Activated B cell treated with CpG ODN at 0.5 μM for 24 hours (primary cell): ENCODE results near the gene RAD51AP2. TPM values are rescaled to one million over a fixed set of nuclear protein-coding genes. Genes with fewer than 3 reads are reported as not detected.
"Not testable (repeated sequence)": the region's sequence is repeated elsewhere in the genome, so short reads cannot be mapped to it uniquely, and the experiment has no call there.

Experiments used
- ATAC-seq: fragments of 200-7000 bp; cut with Tn5 transposase; one replicate; pipeline ENCODE4 v1.10.0; 2021; ENCODE audit warnings: low read depth, mild to moderate bottlenecking, moderate library complexity
- CTCF ChIA-PET: fragments of 350-600 bp; sonication (Branson Sonifier 250); formaldehyde crosslinking; loops from one replicate; lab custom pipeline; 2021; ENCODE audit warnings: antibody characterized with exemption; lab: Charles Lee
- POLR2A ChIA-PET: fragments of 350-600 bp; sonication (Branson Sonifier 250); formaldehyde crosslinking; loops from one replicate; lab custom pipeline; 2021; ENCODE audit warnings: antibody characterized with exemption; lab: Charles Lee
- DNase-seq: peaks from one replicate; pipeline ENCODE4 v3.0.0; 2022
- H3K27ac Mint-ChIP-seq: one replicate; pipeline ENCODE4 v1.8.0; 2020; ENCODE audit warnings: mixed read lengths
- H3K27me3 Mint-ChIP-seq: one replicate; pipeline ENCODE4 v1.8.0; 2021; ENCODE audit warnings: mixed read lengths
- H3K36me3 Mint-ChIP-seq: one replicate; pipeline ENCODE4 v1.8.0; 2021; ENCODE audit warnings: low read depth, mixed read lengths
- H3K4me1 Mint-ChIP-seq: one replicate; pipeline ENCODE4 v1.8.0; 2021; ENCODE audit warnings: mixed read lengths
- H3K4me3 Mint-ChIP-seq: one replicate; pipeline ENCODE4 v1.8.0; 2020; ENCODE audit warnings: mild to moderate bottlenecking, mixed read lengths
- H3K9me3 Mint-ChIP-seq: one replicate; pipeline ENCODE4 v1.8.0; 2020; ENCODE audit warnings: mixed read lengths
- CTCF ChIP-seq: fragments of 200-600 bp; IDR thresholded peaks from one replicate; pipeline ENCODE4 v1.8.0; 2022; ENCODE audit warnings: antibody characterized with exemption, mild to moderate bottlenecking
- intact Hi-C: fragments of 100-400 bp; cut with micrococcal nuclease; formaldehyde crosslinking; loops from one replicate; pipeline ENCODE4 v1.15.1; 2024
- total RNA-seq: library from RNA; stranded (reverse); gene quantifications from 2 replicates; pipeline ENCODE4 v1.2.3, GENCODE V29; 2022

The RAD51AP2 gene
- total RNA-seq, 1 donor from 2014 or later = not detected

- no peak for DNase-seq
- H3K27ac Mint-ChIP-seq = no peak overlapping the region
- no peak for ATAC-seq
- CTCF ChIA-PET = no interaction called here
- no peak for TF ChIP-seq CTCF
- H3K4me1 Mint-ChIP-seq = peaks cover 26% of the 10 kb centered on the region
- no peaks in the 10 kb centered on the region for H3K9me3 Mint-ChIP-seq
- no peak overlapping the region for H3K4me3 Mint-ChIP-seq
- no peaks in the 10 kb centered on the region for H3K36me3 Mint-ChIP-seq
- intact Hi-C loops = loop anchor here (5.0 kb wide), 2 partner anchors 132 to 237 kb away; partner anchors contain the start of genes GEN1 and SMC6
- POLR2A ChIA-PET = no interaction called here
- peaks cover 21% of the 10 kb centered on the region for H3K27me3 Mint-ChIP-seq
Observed at GRCh38 chr2:17515652-17516051, 2.6 kb downstream of the RAD51AP2 start.

- H3K36me3 Mint-ChIP-seq = no peaks in the 10 kb centered on the region
- intact Hi-C loops = no loop called here
- no peak for DNase-seq
- peaks cover 16% of the 10 kb centered on the region for H3K27me3 Mint-ChIP-seq
- no peaks in the 10 kb centered on the region for H3K4me1 Mint-ChIP-seq
- H3K27ac Mint-ChIP-seq = no peak overlapping the region
- no peak for TF ChIP-seq CTCF
- ATAC-seq = no peak
- H3K9me3 Mint-ChIP-seq = no peaks in the 10 kb centered on the region
- no peak overlapping the region for H3K4me3 Mint-ChIP-seq
- ChIA-PET CTCF (no interaction called here), POLR2A (no interaction called here)
Observed at GRCh38 chr2:17506736-17507616, 11.3 kb downstream of the RAD51AP2 start.

GRCh38 chr2:17497718-17498117 is 20.5 kb downstream of the RAD51AP2 start:
- H3K27ac Mint-ChIP-seq = no peak overlapping the region
- intact Hi-C loops = no loop called here
- no peaks in the 10 kb centered on the region for H3K9me3 Mint-ChIP-seq
- H3K27me3 Mint-ChIP-seq = peaks cover 15% of the 10 kb centered on the region
- ATAC-seq (no peak), DNase-seq (no peak)
- ChIA-PET CTCF (no interaction called here), POLR2A (no interaction called here)
- H3K4me3 Mint-ChIP-seq = no peak overlapping the region
- no peaks in the 10 kb centered on the region for H3K36me3 Mint-ChIP-seq
- no peaks in the 10 kb centered on the region for H3K4me1 Mint-ChIP-seq
- no peak for TF ChIP-seq CTCF

- no peak for DNase-seq
- no peak for ATAC-seq
- Mint-ChIP-seq H3K4me3 (no peak overlapping the region), H3K4me1 (no peaks in the 10 kb centered on the region), H3K36me3 (no peaks in the 10 kb centered on the region), H3K9me3 (no peaks in the 10 kb centered on the region), H3K27ac (no peak overlapping the region), H3K27me3 (peaks cover 11% of the 10 kb centered on the region)
- CTCF ChIA-PET = no interaction called here
- POLR2A ChIA-PET = no interaction called here
- TF ChIP-seq CTCF = no peak
- intact Hi-C loops = no loop called here
Observed at GRCh38 chr2:17495590-17495989, 22.6 kb downstream of the RAD51AP2 start.

GRCh38 chr2:17490165-17490564 is 28.1 kb downstream of the RAD51AP2 start:
- DNase-seq, H3K9me3 Mint-ChIP-seq, H3K27ac Mint-ChIP-seq, POLR2A ChIA-PET, ATAC-seq, H3K27me3 Mint-ChIP-seq, CTCF ChIA-PET, H3K4me3 Mint-ChIP-seq, intact Hi-C loops, H3K36me3 Mint-ChIP-seq, H3K4me1 Mint-ChIP-seq: not testable (repeated sequence)

GRCh38 chr2:17488610-17489009 is 29.6 kb downstream of the RAD51AP2 start:
- intact Hi-C loops, H3K4me1 Mint-ChIP-seq, DNase-seq, H3K4me3 Mint-ChIP-seq, POLR2A ChIA-PET, H3K27ac Mint-ChIP-seq, H3K36me3 Mint-ChIP-seq, ATAC-seq, H3K9me3 Mint-ChIP-seq, CTCF ChIA-PET, H3K27me3 Mint-ChIP-seq: not testable (repeated sequence)
